IMR-90 (cell line): ENCODE data around the gene SEC16A. TPM values are rescaled to one million over a fixed set of nuclear protein-coding genes. Genes with fewer than 3 reads are reported as not detected.
A peak's percentile ranks its signal among the peaks of the same experiment; 100 is the strongest.

Experiments
- ATAC-seq: fragments of 200-7000 bp; cut with Tn5 transposase; 2 replicates; pipeline ENCODE4 v1.9.1; 2020; ENCODE audit warnings: low read depth, mild to moderate bottlenecking, moderate library complexity
- BruUV-seq: library from RNA; stranded (reverse); fragments of 400-500 nt; replicated peaks from 2 replicates; lab custom pipeline; 2021; lab: Mats Ljungman, UMichigan
- CTCF ChIA-PET: fragments of 300-600 bp; formaldehyde crosslinking; extraction: SDS; loops from one replicate; lab custom pipeline; 2021; ENCODE audit warnings: antibody characterized with exemption; lab: Yijun Ruan, JAX
- POLR2A ChIA-PET: fragments of 300-600 bp; sonication (Branson Sonifier 250); formaldehyde crosslinking; loops from one replicate; lab custom pipeline; 2022; ENCODE audit warnings: antibody characterized with exemption; ENCODE audit not compliant: unreplicated experiment; lab: Charles Lee
- DNase-seq: peaks from one replicate; pipeline ENCODE4 v3.0.0; 2013
- H2AFZ ChIP-seq: replicated peaks from 2 replicates; pipeline ENCODE3; 2013; ENCODE audit warnings: low read length, mild to moderate bottlenecking; ENCODE audit not compliant: poor library complexity
- H2AK5ac ChIP-seq: 2 replicates; pipeline ENCODE4 v1.6.1; 2013; ENCODE audit warnings: low read depth, low read length, inconsistent platforms
- H2AK9ac ChIP-seq: replicated peaks from 2 replicates; pipeline ENCODE3; 2013; ENCODE audit warnings: mild to moderate bottlenecking, low read depth, low read length, moderate library complexity; ENCODE audit not compliant: poor library complexity
- H2BK120ac ChIP-seq: 2 replicates; pipeline ENCODE4 v1.6.1; 2013; ENCODE audit warnings: low read depth, low read length, inconsistent platforms
- H2BK15ac ChIP-seq: 3 replicates; pipeline ENCODE4 v1.6.1; 2013; ENCODE audit warnings: low read depth, low read length, inconsistent platforms
- H2BK20ac ChIP-seq: 2 replicates; pipeline ENCODE4 v1.6.1; 2013; ENCODE audit warnings: low read depth, mild to moderate bottlenecking, inconsistent platforms, low read length, moderate library complexity
- H2BK5ac ChIP-seq: 2 replicates; pipeline ENCODE4 v1.6.1; 2013; ENCODE audit warnings: mild to moderate bottlenecking, low read depth, low read length, inconsistent platforms; ENCODE audit not compliant: poor library complexity, severe bottlenecking
- H3K14ac ChIP-seq: replicated peaks from 2 replicates; pipeline ENCODE4 v1.6.1; 2013; ENCODE audit warnings: low read depth, low read length, inconsistent platforms
- H3K18ac ChIP-seq: 2 replicates; pipeline ENCODE4 v1.6.1; 2013; ENCODE audit warnings: low read depth, low read length, control low read depth
- H3K23ac ChIP-seq: 2 replicates; pipeline ENCODE4 v1.6.1; 2013; ENCODE audit warnings: low read depth, low read length, inconsistent platforms
- H3K27ac ChIP-seq: 2 replicates; pipeline ENCODE4 v1.5.1; 2013; ENCODE audit warnings: mild to moderate bottlenecking, control low read depth, low read length; ENCODE audit not compliant: insufficient read depth
- H3K27me3 ChIP-seq: 2 replicates; pipeline ENCODE4 v1.6.1; 2013; ENCODE audit warnings: low read length; ENCODE audit not compliant: control insufficient read depth, insufficient read depth
- H3K36me3 ChIP-seq: 2 replicates; pipeline ENCODE4 v1.6.1; 2013; ENCODE audit warnings: low read length, mixed read lengths; ENCODE audit not compliant: control insufficient read depth, insufficient read depth
- H3K4ac ChIP-seq: 2 replicates; pipeline ENCODE4 v1.6.1; 2013; ENCODE audit warnings: low read depth, low read length, inconsistent platforms
- H3K4me1 ChIP-seq: 2 replicates; pipeline ENCODE4 v1.6.1; 2013; ENCODE audit warnings: low read length, mixed read lengths; ENCODE audit not compliant: control insufficient read depth, insufficient read depth
- H3K4me2 ChIP-seq: 2 replicates; pipeline ENCODE4 v1.6.1; 2013; ENCODE audit warnings: low read depth, mild to moderate bottlenecking, control low read depth, low read length, moderate library complexity
- H3K4me3 ChIP-seq: 2 replicates; pipeline ENCODE4 v1.5.1; 2013; ENCODE audit warnings: low read depth, mild to moderate bottlenecking, control low read depth, low read length, moderate library complexity; ENCODE audit not compliant: insufficient read depth
- H3K56ac ChIP-seq: 2 replicates; pipeline ENCODE4 v1.6.1; 2013; ENCODE audit warnings: low read length, inconsistent platforms; ENCODE audit not compliant: insufficient read depth; ENCODE audit errors: extremely low read depth
- H3K79me1 ChIP-seq, 2 experiments: 2 replicates each; pipeline ENCODE4 v1.6.1; 2013; ENCODE audit warnings: low read length in 2 of 2, inconsistent platforms in 1 of 2, low read depth in 1 of 2
- H3K9ac ChIP-seq: 2 replicates; pipeline ENCODE4 v1.6.1; 2013; ENCODE audit warnings: low read depth, low read length, control low read depth
- H3K9me1 ChIP-seq: 2 replicates; pipeline ENCODE4 v1.6.1; 2013; ENCODE audit warnings: low read length, inconsistent platforms; ENCODE audit not compliant: insufficient read depth
- H3K9me3 ChIP-seq: 2 replicates; pipeline ENCODE4 v1.6.1; 2013; ENCODE audit warnings: low read length; ENCODE audit not compliant: control insufficient read depth, insufficient read depth
- H4K20me1 ChIP-seq: 2 replicates; pipeline ENCODE4 v1.6.1; 2013; ENCODE audit warnings: low read length, inconsistent platforms; ENCODE audit not compliant: insufficient read depth
- H4K5ac ChIP-seq: 2 replicates; pipeline ENCODE4 v1.6.1; 2013; ENCODE audit warnings: mild to moderate bottlenecking, low read depth, low read length, control low read depth
- H4K8ac ChIP-seq, 2 experiments: 2 replicates each; pipeline ENCODE4 v1.6.1; 2013; ENCODE audit warnings: low read depth in 2 of 2, low read length in 2 of 2, control low read depth in 1 of 2, inconsistent platforms in 1 of 2
- H4K91ac ChIP-seq: 2 replicates; pipeline ENCODE4 v1.6.1; 2013; ENCODE audit warnings: low read depth, low read length, inconsistent platforms; ENCODE audit not compliant: insufficient read depth
- BHLHE40 ChIP-seq: fragments of 150-350 bp; IDR thresholded peaks from 2 replicates; pipeline ENCODE4 v1.6.1; 2016; ENCODE audit warnings: mild to moderate bottlenecking, low read depth, low read length
- CEBPB ChIP-seq: IDR thresholded peaks from 2 replicates; pipeline ENCODE4 v1.6.1; 2012; ENCODE audit warnings: low read depth, low read length, improper control_type of control experiment
- CHD1 ChIP-seq: IDR thresholded peaks from 2 replicates; pipeline ENCODE4 v1.6.1; 2012; ENCODE audit warnings: low read depth, low read length, improper control_type of control experiment
- FOS ChIP-seq: fragments of 150-350 bp; IDR thresholded peaks from 2 replicates; pipeline ENCODE4 v1.6.1; 2016; ENCODE audit warnings: low read depth, low read length
- MAFK ChIP-seq: IDR thresholded peaks from 2 replicates; pipeline ENCODE4 v1.6.1; 2012; ENCODE audit warnings: low read depth, low read length, improper control_type of control experiment
- MAZ ChIP-seq: IDR thresholded peaks from 2 replicates; pipeline ENCODE4 v1.6.1; 2012; ENCODE audit warnings: low read depth, mild to moderate bottlenecking, low read length, improper control_type of control experiment, moderate library complexity, borderline replicate concordance
- MXI1 ChIP-seq: IDR thresholded peaks from 2 replicates; pipeline ENCODE4 v1.6.1; 2012; ENCODE audit warnings: low read depth, mild to moderate bottlenecking, low read length, moderate library complexity, borderline replicate concordance
- NFE2L2 ChIP-seq: fragments of 150-350 bp; IDR thresholded peaks from 2 replicates; pipeline ENCODE4 v1.6.1; 2016; ENCODE audit warnings: low read depth, mild to moderate bottlenecking, low read length
- POLR2A ChIP-seq: IDR thresholded peaks from 2 replicates; pipeline ENCODE4 v1.6.1; 2012; ENCODE audit warnings: mild to moderate bottlenecking, low read depth, low read length
- RAD21 ChIP-seq: IDR thresholded peaks from 2 replicates; pipeline ENCODE4 v1.6.1; 2012; ENCODE audit warnings: low read length, improper control_type of control experiment
- RCOR1 ChIP-seq: IDR thresholded peaks from 2 replicates; pipeline ENCODE4 v1.6.1; 2012; ENCODE audit warnings: mild to moderate bottlenecking, low read length, improper control_type of control experiment; ENCODE audit not compliant: insufficient replicate concordance
- RFX5 ChIP-seq: IDR thresholded peaks from 2 replicates; pipeline ENCODE4 v1.8.0; 2012; ENCODE audit warnings: low read depth, mild to moderate bottlenecking, low read length, moderate library complexity
- WGBS, 2 experiments: methylation state at CpG; one replicate each; pipeline versions ENCODE4 v1.1.5 to v1.1.7; 2013; ENCODE audit warnings: missing lambda C conversion rate in 2 of 2; ENCODE audit not compliant: insufficient read length in 1 of 2; ENCODE audit errors: extremely low coverage in 2 of 2; 5-methylcytosine and 5-hydroxymethylcytosine counted together
- dilution Hi-C: fragments of 300-500 bp; cut with HindIII; formaldehyde crosslinking; loops from one replicate; pipeline ENCODE4 v1.14.3; 2018; ENCODE audit warnings: low sequenced_read_pairs; ENCODE audit not compliant: unreplicated experiment
- in situ Hi-C: fragments of 300-500 bp; cut with MboI; formaldehyde crosslinking; loops from 3 replicates; pipeline ENCODE4 v1.14.3; 2019; ENCODE audit warnings: low sequenced_read_pairs, inconsistent platforms, mixed read lengths
- intact Hi-C: fragments of 100-400 bp; cut with micrococcal nuclease; formaldehyde crosslinking; loops from 2 replicates; pipeline ENCODE4 v1.10.0; 2022
- polyA plus RNA-seq, 3 experiments: library from polyadenylated mRNA; depleted of rRNA; stranded (reverse); fragments of >200 nt; gene quantifications; 2 replicates each; pipeline ENCODE4 v1.2.3, GENCODE V29; 2012; ENCODE audit warnings: low replicate concordance in 1 of 3
- total RNA-seq: library from RNA; depleted of rRNA; stranded (reverse); fragments of >200 nt; gene quantifications from 2 replicates; pipeline ENCODE4 v1.2.3, GENCODE V29; 2012
- TF ChIP-seq, protein P1 (sequence below): fragments of 150-350 bp; IDR thresholded peaks from 2 replicates; pipeline ENCODE4 v1.6.1; 2016; ENCODE audit warnings: low read depth, mild to moderate bottlenecking, low read length, moderate library complexity, borderline replicate concordance
- TF ChIP-seq, protein P2 (sequence below): conservative IDR thresholded peaks from 2 replicates; pipeline ENCODE4 v1.5.1; 2012; ENCODE audit warnings: mild to moderate bottlenecking, low read depth, low read length, improper control_type of control experiment
- TF ChIP-seq, protein P3 (sequence below): fragments of 150-350 bp; IDR thresholded peaks from 2 replicates; pipeline ENCODE4 v1.6.1; 2017; ENCODE audit warnings: mild to moderate bottlenecking, antibody characterized with exemption, low read length, low read depth

The SEC16A gene
- total and polyA plus RNA-seq, 2 of the 4 experiments (the other 2 are of a cell fraction) = 12.2 to 48.1 TPM

DNA sequence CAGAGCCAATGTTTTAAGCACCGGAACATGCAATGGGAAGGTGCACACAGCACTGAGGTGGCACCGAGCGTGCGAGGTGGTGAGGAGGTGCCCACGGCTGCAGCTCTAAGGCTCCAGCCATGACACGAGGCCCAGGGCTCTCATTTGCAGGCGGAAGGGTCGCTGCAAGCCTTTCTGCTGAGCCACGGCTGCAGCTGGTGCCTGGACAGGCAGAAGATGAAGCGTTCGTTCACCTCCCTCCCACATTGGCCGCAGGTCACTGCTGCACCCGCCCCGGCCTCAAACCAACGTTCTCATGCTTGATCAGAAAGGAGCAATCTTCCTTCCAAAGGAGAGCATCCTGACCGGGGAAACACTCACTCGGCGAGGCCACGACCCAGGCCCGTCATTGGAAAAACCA is 38.7 kb downstream of the SEC16A start:
- H3K4me2 ChIP-seq = no peak overlapping the region
- no TSS peak for BruUV-seq
- dilution Hi-C loops = no loop called here
- intact Hi-C loops = no loop called here
- 97% methylated on average over 17 of the region's 20 CpGs; no CpG with 5 or more reads in 1 of the 2 experiments for WGBS, 2 experiments
- H3K4me3 ChIP-seq = no peak overlapping the region
- H3K27ac ChIP-seq = no peak overlapping the region
- H2BK120ac ChIP-seq = no peak overlapping the region
- no peaks in the 10 kb centered on the region for H3K27me3 ChIP-seq
- no peak overlapping the region for H3K23ac ChIP-seq
- peak overlapping the region; percentile 41 for H2AFZ ChIP-seq
- ChIA-PET POLR2A (no interaction called here), CTCF (interaction anchor here (0.6 kb wide), 1 partner anchor 267 kb away, joined by 8 read pairs; no protein-coding TSS in a partner anchor)
- TF ChIP-seq, protein P1, sequence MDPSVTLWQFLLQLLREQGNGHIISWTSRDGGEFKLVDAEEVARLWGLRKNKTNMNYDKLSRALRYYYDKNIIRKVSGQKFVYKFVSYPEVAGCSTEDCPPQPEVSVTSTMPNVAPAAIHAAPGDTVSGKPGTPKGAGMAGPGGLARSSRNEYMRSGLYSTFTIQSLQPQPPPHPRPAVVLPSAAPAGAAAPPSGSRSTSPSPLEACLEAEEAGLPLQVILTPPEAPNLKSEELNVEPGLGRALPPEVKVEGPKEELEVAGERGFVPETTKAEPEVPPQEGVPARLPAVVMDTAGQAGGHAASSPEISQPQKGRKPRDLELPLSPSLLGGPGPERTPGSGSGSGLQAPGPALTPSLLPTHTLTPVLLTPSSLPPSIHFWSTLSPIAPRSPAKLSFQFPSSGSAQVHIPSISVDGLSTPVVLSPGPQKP = no peak
- no peak for TF ChIP-seq MAZ
- TF ChIP-seq, protein P2, sequence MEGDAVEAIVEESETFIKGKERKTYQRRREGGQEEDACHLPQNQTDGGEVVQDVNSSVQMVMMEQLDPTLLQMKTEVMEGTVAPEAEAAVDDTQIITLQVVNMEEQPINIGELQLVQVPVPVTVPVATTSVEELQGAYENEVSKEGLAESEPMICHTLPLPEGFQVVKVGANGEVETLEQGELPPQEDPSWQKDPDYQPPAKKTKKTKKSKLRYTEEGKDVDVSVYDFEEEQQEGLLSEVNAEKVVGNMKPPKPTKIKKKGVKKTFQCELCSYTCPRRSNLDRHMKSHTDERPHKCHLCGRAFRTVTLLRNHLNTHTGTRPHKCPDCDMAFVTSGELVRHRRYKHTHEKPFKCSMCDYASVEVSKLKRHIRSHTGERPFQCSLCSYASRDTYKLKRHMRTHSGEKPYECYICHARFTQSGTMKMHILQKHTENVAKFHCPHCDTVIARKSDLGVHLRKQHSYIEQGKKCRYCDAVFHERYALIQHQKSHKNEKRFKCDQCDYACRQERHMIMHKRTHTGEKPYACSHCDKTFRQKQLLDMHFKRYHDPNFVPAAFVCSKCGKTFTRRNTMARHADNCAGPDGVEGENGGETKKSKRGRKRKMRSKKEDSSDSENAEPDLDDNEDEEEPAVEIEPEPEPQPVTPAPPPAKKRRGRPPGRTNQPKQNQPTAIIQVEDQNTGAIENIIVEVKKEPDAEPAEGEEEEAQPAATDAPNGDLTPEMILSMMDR = no peak
- no peak for TF ChIP-seq BHLHE40
- TF ChIP-seq CEBPB = no peak
- TF ChIP-seq NFE2L2 = no peak
- TF ChIP-seq RFX5 = no peak
- no peak for TF ChIP-seq CHD1
- TF ChIP-seq RCOR1 = no peak
- no peak for TF ChIP-seq RAD21
- no peak for TF ChIP-seq MXI1
- no peak for TF ChIP-seq POLR2A
- TF ChIP-seq, protein P3, sequence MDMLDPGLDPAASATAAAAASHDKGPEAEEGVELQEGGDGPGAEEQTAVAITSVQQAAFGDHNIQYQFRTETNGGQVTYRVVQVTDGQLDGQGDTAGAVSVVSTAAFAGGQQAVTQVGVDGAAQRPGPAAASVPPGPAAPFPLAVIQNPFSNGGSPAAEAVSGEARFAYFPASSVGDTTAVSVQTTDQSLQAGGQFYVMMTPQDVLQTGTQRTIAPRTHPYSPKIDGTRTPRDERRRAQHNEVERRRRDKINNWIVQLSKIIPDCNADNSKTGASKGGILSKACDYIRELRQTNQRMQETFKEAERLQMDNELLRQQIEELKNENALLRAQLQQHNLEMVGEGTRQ = no peak
- TF ChIP-seq FOS = no peak
- TF ChIP-seq MAFK = no peak
- no peak overlapping the region for H3K4ac ChIP-seq
- peaks cover 9 to 45% of the 10 kb centered on the region in 2 experiments; a peak in 3 of 4 replicates for H3K79me1 ChIP-seq
- no peak overlapping the region for H2AK9ac ChIP-seq
- in situ Hi-C loops = no loop called here
- no peak overlapping the region for H3K9ac ChIP-seq
- no peak overlapping the region for H2BK15ac ChIP-seq
- H3K4me1 ChIP-seq = peaks cover 3% of the 10 kb centered on the region
- no peak overlapping the region for H4K91ac ChIP-seq
- no peak for ATAC-seq
- no peak overlapping the region for H3K56ac ChIP-seq
- no peak overlapping the region for H4K8ac ChIP-seq
- H3K18ac ChIP-seq = no peak overlapping the region
- peaks cover 35% of the 10 kb centered on the region for H4K20me1 ChIP-seq
- no peak overlapping the region for H3K14ac ChIP-seq
- H4K5ac ChIP-seq = no peak overlapping the region
- no peak overlapping the region for H2BK20ac ChIP-seq
- peaks cover 83% of the 10 kb centered on the region for H3K36me3 ChIP-seq
- no peak for DNase-seq
- no peak overlapping the region for H2BK5ac ChIP-seq
- H3K9me1 ChIP-seq = no peaks in the 10 kb centered on the region
- no peaks in the 10 kb centered on the region for H3K9me3 ChIP-seq
- H2AK5ac ChIP-seq = no peak overlapping the region
